ENCODE data around the gene CTNND2. TPM values are rescaled to one million over a fixed set of nuclear protein-coding genes. Genes with fewer than 3 reads are reported as not detected.
A peak's percentile ranks its signal among the peaks of the same experiment; 100 is the strongest.

The CTNND2 gene
- total RNA-seq, 1 experiment from 2014 or later, result 7.0 TPM

DNA sequence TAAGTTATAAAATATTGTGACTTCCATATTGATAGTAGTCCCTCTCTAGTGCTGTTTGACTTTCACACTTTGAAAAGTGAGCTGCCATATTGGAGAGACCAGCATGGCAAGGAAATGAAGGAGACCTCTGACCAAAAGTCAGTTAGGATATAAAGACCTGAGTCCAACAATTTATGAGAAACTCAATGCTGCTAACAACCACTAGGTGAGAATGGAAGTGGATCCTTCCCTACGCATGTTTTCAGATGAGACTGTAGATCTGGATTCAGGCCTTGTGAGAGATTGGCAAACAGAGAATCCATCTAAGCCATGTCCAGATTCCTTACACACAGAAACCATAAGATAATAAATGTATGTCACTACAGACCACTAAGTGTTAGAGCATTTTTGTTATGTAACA lies 81.6 kb downstream of the CTNND2 start:
- H2BK20ac ChIP-seq (ENCODE audit: low read depth, low read length, poor library complexity, severe bottlenecking), result no peak overlapping the region
- H4K91ac ChIP-seq (ENCODE audit: insufficient read length, low read depth, low read length), result no peak overlapping the region
- no peak overlapping the region for H2BK5ac ChIP-seq (ENCODE audit: insufficient read length, low read length)
- no peaks in the 10 kb centered on the region for H3K4me1 ChIP-seq (ENCODE audit: insufficient read depth, low read length)
- H3K4ac ChIP-seq (ENCODE audit: low read depth, low read length), result no peak overlapping the region
- H3K23me2 ChIP-seq (ENCODE audit: insufficient read length, low read depth, low read length, poor library complexity, severe bottlenecking), result no peaks in the 10 kb centered on the region
- no peak overlapping the region for H3K56ac ChIP-seq (ENCODE audit: insufficient read length, low read depth, low read length)
- H3K4me1 Mint-ChIP-seq, result peaks cover 5 to 6% of the 10 kb centered on the region in 2 experiments; a peak in 3 of 4 replicates
- H3K27me3 Mint-ChIP-seq (ENCODE audit: low read depth), result no peaks in the 10 kb centered on the region
- H3K9me3 Mint-ChIP-seq, result peaks cover 2 to 4% of the 10 kb centered on the region in 2 experiments; a peak in 4 of 5 replicates
- no peak overlapping the region for H2AFZ ChIP-seq (ENCODE audit: low read length)
- H3K79me2 ChIP-seq (ENCODE audit: insufficient read depth, low read length), result no peaks in the 10 kb centered on the region
- no peak for DNase-seq
- H4K5ac ChIP-seq (ENCODE audit: insufficient read length, low read depth, low read length), result no peak overlapping the region
- no peak overlapping the region for H2AK5ac ChIP-seq (ENCODE audit: insufficient read length, low read length)
- H3K36me3 Mint-ChIP-seq (ENCODE audit: insufficient read depth in 1 of 3, low read depth in 3 of 3), result peaks cover 0 to 5% (median 0%) of the 10 kb centered on the region in 3 experiments; a peak in 1 of 7 replicates
- WGBS (ENCODE audit: extremely low coverage, insufficient read length, low lambda C conversion rate), result no CpG with 5 or more reads among the region's 1 CpG
- no peak overlapping the region for H2BK12ac ChIP-seq (ENCODE audit: insufficient read length, low read depth, low read length)
- no peak overlapping the region for H3K27ac ChIP-seq (ENCODE audit: insufficient read length, low read depth, low read length)
- no peak overlapping the region for H3K4me3 Mint-ChIP-seq
- no peak overlapping the region for H3K27ac Mint-ChIP-seq
- H3K23ac ChIP-seq (ENCODE audit: insufficient read length, low read depth, low read length), result no peak overlapping the region
- H3K9me3 ChIP-seq (ENCODE audit: control insufficient read depth, low read depth, low read length), result no peaks in the 10 kb centered on the region
- no peak overlapping the region for H4K8ac ChIP-seq (replicated peaks; ENCODE audit: insufficient read length, low read depth, low read length)
- H3K9ac ChIP-seq (ENCODE audit: extremely low read depth, insufficient read length, low read length), result no peak overlapping the region
- H2BK120ac ChIP-seq (ENCODE audit: low read depth, low read length, poor library complexity, severe bottlenecking), result no peak overlapping the region
- H4K20me1 ChIP-seq (ENCODE audit: control insufficient read depth, insufficient read depth, insufficient read length), result no peaks in the 10 kb centered on the region
- no peak overlapping the region for H3T11ph ChIP-seq (ENCODE audit: low read length)
- no peak overlapping the region for H2BK15ac ChIP-seq (ENCODE audit: low read depth, low read length)
- H3K79me1 ChIP-seq (ENCODE audit: insufficient read depth, low read depth, low read length, poor library complexity, severe bottlenecking), result no peaks in the 10 kb centered on the region
- peak; percentile 46; the same call in 2 of the 3 replicates for TF ChIP-seq CTCF (conservative IDR thresholded peaks at IDR 0.05)
- no peak overlapping the region for H3K14ac ChIP-seq (ENCODE audit: insufficient read depth, low read length)
- no peak overlapping the region for H3K4me2 ChIP-seq (ENCODE audit: insufficient read depth, insufficient read length, low read length)
- H3K27me3 ChIP-seq (ENCODE audit: insufficient read depth, low read length), result no peaks in the 10 kb centered on the region
- no peak overlapping the region for H3K18ac ChIP-seq (ENCODE audit: insufficient read length, low read depth, low read length)
